ENCODE measurements around the gene ACTMAP.

The ACTMAP gene

DNA sequence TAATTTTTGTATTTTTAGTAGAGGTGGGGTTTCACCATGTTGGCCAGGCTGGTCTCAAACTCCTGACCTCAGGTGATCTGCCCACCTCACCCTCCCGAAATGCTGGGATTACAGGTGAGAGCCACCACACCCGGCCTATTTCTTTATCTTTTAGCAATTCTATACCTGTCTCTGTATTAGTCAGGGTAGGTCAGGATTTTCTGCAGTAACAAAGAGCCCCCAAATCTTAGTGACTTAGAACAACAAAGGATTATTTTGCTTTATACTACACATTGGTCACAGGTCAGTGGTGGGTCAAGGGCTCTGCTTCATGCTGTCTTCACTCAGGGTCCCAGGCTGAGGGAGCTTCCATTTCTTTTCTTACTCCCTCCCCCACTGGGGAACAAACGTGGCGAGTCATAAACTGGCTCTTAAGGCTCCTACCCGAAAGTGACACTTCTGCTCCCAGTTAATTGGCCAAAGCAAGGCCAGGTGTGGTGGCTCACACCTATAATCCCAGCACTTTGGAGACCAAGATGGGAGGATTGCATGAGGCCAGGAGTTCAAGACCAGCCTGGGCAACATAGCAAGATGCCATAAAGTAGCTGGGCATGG lies 26.5 kb downstream of the ACTMAP start:
- TF ChIP-seq EZH2 (IDR thresholded peaks at IDR 0.05; ENCODE audit: borderline replicate concordance, low read length), result no peak
- TF ChIP-seq CTCF (IDR thresholded peaks at IDR 0.05; ENCODE audit: low read length), result no peak
- H3F3A ChIP-seq (ENCODE audit: insufficient read depth, low read length), result no peaks in the 10 kb centered on the region
- no peaks in the 10 kb centered on the region for H4K20me1 ChIP-seq (ENCODE audit: insufficient read depth, low read length)
- no peak overlapping the region for H3K9ac ChIP-seq (ENCODE audit: low read length)
- no peaks in the 10 kb centered on the region for H3K9me2 ChIP-seq (ENCODE audit: low read depth, low read length)
- no peak overlapping the region for H2AFZ ChIP-seq (ENCODE audit: low read length)
- H3K79me2 ChIP-seq (ENCODE audit: insufficient read depth, low read length), result no peaks in the 10 kb centered on the region
- no peak overlapping the region for H3K4me3 ChIP-seq (ENCODE audit: low read depth, low read length, poor library complexity, severe bottlenecking)
- peaks cover 7% of the 10 kb centered on the region for H3K36me3 ChIP-seq (ENCODE audit: insufficient read depth, low read length)
- H3K4me1 ChIP-seq (ENCODE audit: insufficient read depth, low read length, severe bottlenecking), result peaks cover 13% of the 10 kb centered on the region
- H3K27ac ChIP-seq (ENCODE audit: low read depth, low read length, poor library complexity, severe bottlenecking), result no peak overlapping the region
- no peaks in the 10 kb centered on the region for H3K27me3 ChIP-seq (ENCODE audit: insufficient read depth, low read length)
- no peaks in the 10 kb centered on the region for H3K9me3 ChIP-seq (ENCODE audit: low read length)
- no peak overlapping the region for H3K4me2 ChIP-seq (ENCODE audit: low read length)

GRCh38 chr19:40721936-40722661 lies 28.2 kb downstream of the ACTMAP start:
- peaks cover 28% of the 10 kb centered on the region for H3K4me1 ChIP-seq (ENCODE audit: insufficient read depth, low read length, severe bottlenecking)
- H3K4me2 ChIP-seq (ENCODE audit: low read length), result no peak overlapping the region
- peaks cover 2% of the 10 kb centered on the region; the same call in 1 of the 2 replicates for H3K79me2 ChIP-seq (ENCODE audit: insufficient read depth, low read length)
- TF ChIP-seq CTCF (IDR thresholded peaks at IDR 0.05; ENCODE audit: low read length) (no peak), EZH2 (IDR thresholded peaks at IDR 0.05; ENCODE audit: borderline replicate concordance, low read length) (no peak)
- no peak overlapping the region for H3K9ac ChIP-seq (ENCODE audit: low read length)
- no peaks in the 10 kb centered on the region for H3K27me3 ChIP-seq (ENCODE audit: insufficient read depth, low read length)
- H3K9me3 ChIP-seq (ENCODE audit: low read length), result no peaks in the 10 kb centered on the region
- no peak overlapping the region for H2AFZ ChIP-seq (ENCODE audit: low read length)
- no peak overlapping the region for H3K4me3 ChIP-seq (ENCODE audit: low read depth, low read length, poor library complexity, severe bottlenecking)
- no peaks in the 10 kb centered on the region for H3F3A ChIP-seq (ENCODE audit: insufficient read depth, low read length)
- no peaks in the 10 kb centered on the region for H4K20me1 ChIP-seq (ENCODE audit: insufficient read depth, low read length)
- H3K36me3 ChIP-seq (ENCODE audit: insufficient read depth, low read length), result no peaks in the 10 kb centered on the region; the same call in 1 of the 2 replicates
- no peaks in the 10 kb centered on the region for H3K9me2 ChIP-seq (ENCODE audit: low read depth, low read length)
- H3K27ac ChIP-seq (ENCODE audit: low read depth, low read length, poor library complexity, severe bottlenecking), result no peak overlapping the region

DNA sequence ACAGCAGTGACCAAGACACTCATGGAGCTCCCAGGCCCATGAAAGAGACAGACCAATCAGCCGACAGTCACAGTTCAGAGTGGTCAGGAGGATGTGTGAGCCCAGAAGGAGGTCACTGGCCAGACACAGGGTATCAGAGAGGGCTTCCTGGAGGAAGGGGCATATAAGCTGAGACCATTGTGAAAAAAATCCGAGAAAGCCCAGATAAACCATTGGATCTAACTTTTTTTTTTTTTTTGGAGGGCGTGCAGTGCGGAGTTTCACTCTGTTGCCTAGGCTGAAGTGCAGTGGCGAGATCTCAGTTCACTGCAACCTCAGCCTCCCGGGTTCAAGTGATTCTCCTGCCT lies 29.2 kb downstream of the ACTMAP start:
- Histone ChIP-seq H3K9ac (ENCODE audit: low read length) (no peak overlapping the region), H3K4me1 (ENCODE audit: insufficient read depth, low read length, severe bottlenecking) (peaks cover 30% of the 10 kb centered on the region), H3K27ac (ENCODE audit: low read depth, low read length, poor library complexity, severe bottlenecking) (no peak overlapping the region), H3K79me2 (ENCODE audit: insufficient read depth, low read length) (peaks cover 2% of the 10 kb centered on the region; the same call in 1 of the 2 replicates), H3K4me3 (ENCODE audit: low read depth, low read length, poor library complexity, severe bottlenecking) (no peak overlapping the region), H2AFZ (ENCODE audit: low read length) (no peak overlapping the region), H3K9me3 (ENCODE audit: low read length) (no peaks in the 10 kb centered on the region), H3K27me3 (ENCODE audit: insufficient read depth, low read length) (no peaks in the 10 kb centered on the region), H3K4me2 (ENCODE audit: low read length) (no peak overlapping the region), H3F3A (ENCODE audit: insufficient read depth, low read length) (no peaks in the 10 kb centered on the region), H4K20me1 (ENCODE audit: insufficient read depth, low read length) (no peaks in the 10 kb centered on the region), H3K9me2 (ENCODE audit: low read depth, low read length) (no peaks in the 10 kb centered on the region), H3K36me3 (ENCODE audit: insufficient read depth, low read length) (no peaks in the 10 kb centered on the region)
- TF ChIP-seq EZH2 (IDR thresholded peaks at IDR 0.05; ENCODE audit: borderline replicate concordance, low read length) (no peak), CTCF (IDR thresholded peaks at IDR 0.05; ENCODE audit: low read length) (no peak)
